Neural cell (in vitro differentiated cells): ENCODE data around the gene CPNE5. TPM values are rescaled to one million over a fixed set of nuclear protein-coding genes. Genes with fewer than 3 reads are reported as not detected.

Source experiments
- H2AFZ ChIP-seq: fragments of 200-600, 300-800 bp; sonication (generic), shearing (Covaris generic); 2 replicates; pipeline ENCODE4 v1.6.0; 2014; ENCODE audit warnings: low read depth, mild to moderate bottlenecking, antibody characterized with exemption, low read length, moderate library complexity
- H3F3A ChIP-seq: fragments of 200-600 bp; shearing (Covaris generic); 2 replicates; pipeline ENCODE4 v1.6.1; 2016; ENCODE audit warnings: mild to moderate bottlenecking, moderate library complexity, mixed read lengths, antibody characterized with exemption, low read length; ENCODE audit not compliant: insufficient read depth, poor library complexity, severe bottlenecking
- H3K27ac ChIP-seq: fragments of 200-600, 300-800 bp; sonication (generic), shearing (Covaris generic); 2 replicates; pipeline ENCODE4 v1.5.1; 2014; ENCODE audit warnings: mild to moderate bottlenecking, low read length, moderate library complexity
- H3K27me3 ChIP-seq: fragments of 300-800, 200-600 bp; sonication (generic), shearing (Covaris generic); 2 replicates; pipeline ENCODE4 v1.6.0; 2014; ENCODE audit warnings: mild to moderate bottlenecking, low read depth, low read length, moderate library complexity; ENCODE audit not compliant: insufficient read depth
- H3K36me3 ChIP-seq: fragments of 300-800, 200-600 bp; sonication (generic), shearing (Covaris generic); 2 replicates; pipeline ENCODE4 v1.5.1; 2014; ENCODE audit warnings: mild to moderate bottlenecking, antibody characterized with exemption, low read length, moderate library complexity; ENCODE audit not compliant: insufficient read depth
- H3K4me2 ChIP-seq: fragments of 300-800, 200-600 bp; sonication (generic), shearing (Covaris generic); 2 replicates; pipeline ENCODE4 v1.6.0; 2014; ENCODE audit warnings: mild to moderate bottlenecking, low read length
- H3K4me3 ChIP-seq: fragments of 300-800, 200-600 bp; sonication (generic), shearing (Covaris generic); 2 replicates; pipeline ENCODE4 v1.5.1; 2014; ENCODE audit warnings: mild to moderate bottlenecking, low read length, moderate library complexity
- H3K79me2 ChIP-seq: fragments of 200-600 bp; shearing (Covaris generic); replicated peaks from 2 replicates; pipeline ENCODE4 v1.6.0; 2014; ENCODE audit warnings: mild to moderate bottlenecking, low read length, moderate library complexity; ENCODE audit not compliant: insufficient read depth
- H3K9ac ChIP-seq: fragments of 300-800, 200-600 bp; sonication (generic), shearing (Covaris generic); 2 replicates; pipeline ENCODE4 v1.6.1; 2016; ENCODE audit warnings: mild to moderate bottlenecking, low read length, mixed read lengths
- H3K9me2 ChIP-seq: fragments of 200-600 bp; shearing (Covaris generic); 2 replicates; pipeline ENCODE4 v1.6.1; 2016; ENCODE audit warnings: mild to moderate bottlenecking, low read length, mixed read lengths; ENCODE audit not compliant: insufficient read depth
- H3K9me3 ChIP-seq: fragments of 200-600, 300-800 bp; sonication (generic), shearing (Covaris generic); 2 replicates; pipeline ENCODE4 v1.6.1; 2016; ENCODE audit warnings: mild to moderate bottlenecking, mixed run types, low read length, moderate library complexity, mixed read lengths
- H4K20me1 ChIP-seq: fragments of 200-600 bp; shearing (Covaris generic); 2 replicates; pipeline ENCODE4 v1.6.1; 2016; ENCODE audit warnings: mild to moderate bottlenecking, mixed run types; ENCODE audit not compliant: insufficient read depth
- CTCF ChIP-seq: fragments of 450-650 bp; IDR thresholded peaks from 2 replicates; pipeline ENCODE4 v1.5.1; 2014; ENCODE audit warnings: antibody characterized with exemption, mild to moderate bottlenecking, moderate library complexity; ENCODE audit not compliant: poor library complexity, severe bottlenecking
- EP300 ChIP-seq: fragments of 450-650 bp; conservative IDR thresholded peaks from 2 replicates; pipeline ENCODE4 v1.6.1; 2014; ENCODE audit warnings: antibody characterized with exemption, mild to moderate bottlenecking, moderate library complexity; ENCODE audit not compliant: poor library complexity, severe bottlenecking
- EZH2 ChIP-seq: fragments of 200-600, 300-800 bp; shearing (Covaris generic), sonication (generic); IDR thresholded peaks from 2 replicates; pipeline ENCODE4 v1.6.1; 2014; ENCODE audit warnings: antibody characterized with exemption, low read length, borderline replicate concordance, mild to moderate bottlenecking; ENCODE audit not compliant: insufficient read depth, poor library complexity, severe bottlenecking
- MXI1 ChIP-seq: fragments of 450-650 bp; conservative IDR thresholded peaks from 2 replicates; pipeline ENCODE4 v1.6.1; 2014; ENCODE audit warnings: antibody characterized with exemption, mild to moderate bottlenecking; ENCODE audit not compliant: poor library complexity, severe bottlenecking
- POLR2AphosphoS5 ChIP-seq: IDR thresholded peaks from 2 replicates; pipeline ENCODE4 v1.6.1; 2012
- RAD21 ChIP-seq: fragments of 450-650 bp; conservative IDR thresholded peaks from 2 replicates; pipeline ENCODE4 v1.6.1; 2014; ENCODE audit warnings: antibody characterized with exemption, mild to moderate bottlenecking, moderate library complexity
- REST ChIP-seq: IDR thresholded peaks from 2 replicates; pipeline ENCODE4 v1.6.1; 2012; ENCODE audit warnings: borderline replicate concordance
- SMC3 ChIP-seq: fragments of 450-650 bp; conservative IDR thresholded peaks from 2 replicates; pipeline ENCODE4 v1.6.1; 2014; ENCODE audit warnings: antibody characterized with exemption, mild to moderate bottlenecking, moderate library complexity; ENCODE audit not compliant: poor library complexity
- TAF1 ChIP-seq: IDR thresholded peaks from 2 replicates; pipeline ENCODE4 v1.6.1; 2012; ENCODE audit warnings: low read depth
- polyA plus RNA-seq: library from polyadenylated mRNA; depleted of rRNA; stranded (reverse); fragments of >200 nt; gene quantifications from 2 replicates; pipeline ENCODE4 v1.2.3, GENCODE V29; 2014

The CPNE5 gene
- polyA plus RNA-seq, 1 donor from 2014 or later = 8.7 TPM

GRCh38 chr6:36745836-36746235, 93.4 kb downstream of the CPNE5 start:
- TF ChIP-seq REST (no peak), TAF1 (no peak), EZH2 (no peak), CTCF (no peak), RAD21 (no peak), POLR2AphosphoS5 (no peak), MXI1 (no peak), SMC3 (no peak), EP300 (no peak)
- no peak overlapping the region for H3K4me3 ChIP-seq

GRCh38 chr6:36745283-36745682, 94.0 kb downstream of the CPNE5 start:
- Histone ChIP-seq H3K79me2 (no peaks in the 10 kb centered on the region), H4K20me1 (no peaks in the 10 kb centered on the region), H3K27ac (no peak overlapping the region), H3K9ac (no peak overlapping the region), H3F3A (no peaks in the 10 kb centered on the region), H3K9me2 (no peaks in the 10 kb centered on the region), H3K36me3 (no peaks in the 10 kb centered on the region), H3K4me2 (no peak overlapping the region), H3K9me3 (no peaks in the 10 kb centered on the region), H3K4me3 (no peak overlapping the region), H3K27me3 (no peaks in the 10 kb centered on the region), H2AFZ (no peak overlapping the region)
- TF ChIP-seq EZH2 (no peak), TAF1 (no peak), REST (no peak), MXI1 (no peak), RAD21 (no peak), CTCF (no peak), POLR2AphosphoS5 (no peak)

More at GRCh38 chr6:36745836-36746235, 93.4 kb downstream of the CPNE5 start:
- H3K9me2 ChIP-seq = no peaks in the 10 kb centered on the region
- H3K4me2 ChIP-seq = no peak overlapping the region
- no peaks in the 10 kb centered on the region for H3F3A ChIP-seq
- H3K27me3 ChIP-seq = no peaks in the 10 kb centered on the region
- H2AFZ ChIP-seq = no peak overlapping the region
- H4K20me1 ChIP-seq = no peaks in the 10 kb centered on the region
- H3K79me2 ChIP-seq = no peaks in the 10 kb centered on the region
- no peak overlapping the region for H3K9ac ChIP-seq
- no peak overlapping the region for H3K27ac ChIP-seq
- H3K9me3 ChIP-seq = no peaks in the 10 kb centered on the region
- H3K36me3 ChIP-seq = no peaks in the 10 kb centered on the region
